ENCODE measurements around the gene ALG8.

Gene ALG8

GRCh38 chr11:78158987-78159652, 19.7 kb upstream of the ALG8 start:
- no peak for DNase-seq

GRCh38 chr11:78156127-78156844, 16.9 kb upstream of the ALG8 start:
- DNase-seq, result no peak

GRCh38 chr11:78151804-78152203, 12.4 kb upstream of the ALG8 start:
- DNase-seq, result no peak

- DNase-seq, result no peak
These were observed 11.3 kb upstream of the ALG8 start for GRCh38 chr11:78150754-78151153.

- DNase-seq, result no peak
These were observed 10.9 kb upstream of the ALG8 start for GRCh38 chr11:78150346-78150745.

- DNase-seq, result no peak
These were observed 10.2 kb upstream of the ALG8 start for GRCh38 chr11:78149646-78150045.

GRCh38 chr11:78147807-78148206, 8.4 kb upstream of the ALG8 start:
- no peak for DNase-seq

- no peak for DNase-seq
These were observed 6.1 kb upstream of the ALG8 start for GRCh38 chr11:78145511-78146025.

GRCh38 chr11:78140392-78141077, 1.1 kb upstream of the ALG8 start:
- DNase-seq, result no peak

GRCh38 chr11:78138694-78139421, 568 bp downstream of the ALG8 start:
- DNase-seq, result no peak

GRCh38 chr11:78138291-78138690, 1.1 kb downstream of the ALG8 start:
- DNase-seq, result no peak

- no peak for DNase-seq
These were observed 7.0 kb downstream of the ALG8 start for GRCh38 chr11:78132475-78132874.

- DNase-seq, result no peak
These were observed 7.5 kb downstream of the ALG8 start for GRCh38 chr11:78131956-78132355.

- no peak for DNase-seq
These were observed 12.0 kb downstream of the ALG8 start for GRCh38 chr11:78127403-78127802.

GRCh38 chr11:78112582-78113275, 26.7 kb downstream of the ALG8 start:
- DNase-seq, result no peak

- no peak for DNase-seq
These were observed 28.1 kb downstream of the ALG8 start for GRCh38 chr11:78111298-78111697.

GRCh38 chr11:78110830-78111229, 28.6 kb downstream of the ALG8 start:
- DNase-seq, result no peak

GRCh38 chr11:78110351-78110750, 29.1 kb downstream of the ALG8 start:
- no peak for DNase-seq

- no peak for DNase-seq
These were observed 30.1 kb downstream of the ALG8 start for GRCh38 chr11:78109081-78110015.

GRCh38 chr11:78100676-78101472, 38.6 kb downstream of the ALG8 start:
- DNase-seq, result no peak

GRCh38 chr11:78100261-78100660, 39.2 kb downstream of the ALG8 start:
- no peak for DNase-seq

All from NCI-H526 treated with DMSO at 0.1 percent for 48 hours (cell line).